Adrenal gland (tissue), 12 donors: ENCODE results near the gene ANO2. TPM values are rescaled to one million over a fixed set of nuclear protein-coding genes. Genes with fewer than 3 reads are reported as not detected.

Source experiments
- DNase-seq, 7 donors: peaks; one replicate each; pipeline ENCODE4 v3.0.0-alpha.2; 2019 to 2020
- H3K27ac ChIP-seq, 5 donors: fragments of 200-600 bp; sonication (generic) in 4 of 5; 1 replicate in 3 of 5; 2 replicates in 2 of 5; pipeline versions ENCODE4 v1.5.1 to v1.8.0; 2016 to 2020; ENCODE audit warnings: mild to moderate bottlenecking in 1 of 5
- H3K27me3 ChIP-seq: fragments of 200-600 bp; 2 replicates; pipeline ENCODE4 v1.8.0; 2021
- H3K36me3 ChIP-seq, 2 donors: fragments of 200-600 bp; replicated peaks in 1 of 2; 1 replicate in 1 of 2; 2 replicates in 1 of 2; pipeline versions ENCODE4 v1.5.1 to v1.8.0; 2018 to 2022
- H3K4me1 ChIP-seq, 2 donors: fragments of 200-600 bp; replicated peaks in 1 of 2; 1 replicate in 1 of 2; 2 replicates in 1 of 2; pipeline versions ENCODE4 v1.5.1 to v1.8.0; 2018 to 2021
- H3K4me3 ChIP-seq, 4 donors: fragments of 200-600 bp; sonication (generic) in 3 of 4; one replicate each; pipeline ENCODE4 v1.5.1; 2016 to 2018
- H3K9me3 ChIP-seq, 3 donors: fragments of 200-600 bp; sonication (generic) in 1 of 3; replicated peaks in 1 of 3; 1 replicate in 2 of 3; 2 replicates in 1 of 3; pipeline versions ENCODE4 v1.5.1 to v1.8.0; 2016 to 2021
- POLR2A ChIP-seq, 2 donors: fragments of 450-650 bp; IDR thresholded peaks; one replicate each; pipeline ENCODE4 v1.6.1; 2017; ENCODE audit warnings: antibody characterized with exemption in 2 of 2, mild to moderate bottlenecking in 2 of 2, moderate library complexity in 1 of 2
- WGBS, 4 donors: extraction: QIAGEN DNeasy Blood & Tissue Kit in 2 of 4; methylation state at CpG; one replicate each; pipeline versions ENCODE4 v1.1.5 to v1.1.7; 2013 to 2017; 5-methylcytosine and 5-hydroxymethylcytosine counted together
- intact Hi-C, 2 donors: fragments of 100-400 bp; cut with DNase I; formaldehyde crosslinking; loops; one replicate each; pipeline versions ENCODE4 v1.14.1 to v1.15.0; 2022 to 2023
- polyA plus RNA-seq, 3 donors: library from polyadenylated mRNA; stranded (reverse); fragments of 200-250 nt in 2 of 3; fragments of 350-450 nt in 1 of 3; fragmentation: Illumina TruSeq in 1 of 3; extraction: RNeasy Lipid Tissue Mini Kit (QIAGEN cat#74804) in 1 of 3; gene quantifications; one replicate each; pipeline ENCODE4 v1.2.3, GENCODE V29; 2013 to 2014
- total RNA-seq, 9 donors: library from RNA; depleted of rRNA in 4 of 9; stranded (reverse); fragments of >200 nt in 4 of 9; fragments of 120-200 nt in 1 of 9; fragmentation: NEBNext Ultra II Directional in 1 of 9; extraction: Animal tissue kit (Norgen Biotek cat#: 25700) in 1 of 9; gene quantifications; one replicate each; pipeline versions ENCODE4 v1.1.0 to v1.2.4, GENCODE V29; 2013 to 2023
- TF ChIP-seq, protein P1 (sequence below), 6 experiments: fragments of 450-650 bp in 4 of 6; fragments of 200-600 bp in 2 of 6; sonication (generic) in 1 of 6; IDR thresholded peaks; 1 replicate in 5 of 6; 2 replicates in 1 of 6; pipeline versions ENCODE4 v1.5.1 to v1.8.0; 2016 to 2021; ENCODE audit warnings: antibody characterized with exemption in 6 of 6, mild to moderate bottlenecking in 2 of 6, moderate library complexity in 1 of 6
- donor health status: healthy with polysubstance abuse.
- donor health status: Bipolar disorder and iron deficiency.
- donor health status: DM: yes; HTN: yes; CAD: no.
- donor health status: DM: no; HTN: no; CAD: no.
- donor health status: DM: no; HTN: no; CAD: no.
- donor health status: DM: yes; HTN: yes; CAD: no.

ANO2 gene
- total and polyA plus RNA-seq, 12 donors, result 0.17 to 1.8 (median 0.88) TPM; not detected in 1

DNA sequence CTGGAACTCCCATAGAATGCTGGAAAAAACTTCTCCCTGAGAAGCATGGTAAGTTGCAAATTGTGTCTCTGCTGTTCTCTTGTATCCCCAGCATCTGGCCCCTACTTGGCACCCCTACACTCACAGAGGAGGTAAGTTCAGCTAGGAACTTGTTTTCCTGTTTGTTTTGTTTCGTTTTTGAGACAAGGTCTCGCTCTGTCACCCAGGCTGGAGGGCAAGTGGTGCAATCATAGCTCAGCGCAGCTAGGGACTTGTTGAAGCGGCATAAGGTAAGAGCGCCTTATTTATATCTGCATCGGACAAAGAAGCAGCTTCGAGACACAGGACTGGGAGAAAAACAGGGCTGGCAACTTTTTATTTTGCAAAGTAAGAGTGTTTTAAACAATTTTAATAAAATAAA, 18.5 kb upstream of the ANO2 start:
- H3K27me3 ChIP-seq, result no peaks in the 10 kb centered on the region
- H3K4me1 ChIP-seq, result no peaks in the 10 kb centered on the region
- intact Hi-C loops, result no loop called here
- H3K27ac ChIP-seq, result no peak overlapping the region
- DNase-seq, result no peak
- 76 to 83% (median 80%) methylated on average over 7 of the region's 7 CpGs for WGBS, 4 donors
- H3K9me3 ChIP-seq, result no peaks in the 10 kb centered on the region
- no peak overlapping the region for H3K4me3 ChIP-seq
- no peaks in the 10 kb centered on the region for H3K36me3 ChIP-seq
- TF ChIP-seq, protein P1, sequence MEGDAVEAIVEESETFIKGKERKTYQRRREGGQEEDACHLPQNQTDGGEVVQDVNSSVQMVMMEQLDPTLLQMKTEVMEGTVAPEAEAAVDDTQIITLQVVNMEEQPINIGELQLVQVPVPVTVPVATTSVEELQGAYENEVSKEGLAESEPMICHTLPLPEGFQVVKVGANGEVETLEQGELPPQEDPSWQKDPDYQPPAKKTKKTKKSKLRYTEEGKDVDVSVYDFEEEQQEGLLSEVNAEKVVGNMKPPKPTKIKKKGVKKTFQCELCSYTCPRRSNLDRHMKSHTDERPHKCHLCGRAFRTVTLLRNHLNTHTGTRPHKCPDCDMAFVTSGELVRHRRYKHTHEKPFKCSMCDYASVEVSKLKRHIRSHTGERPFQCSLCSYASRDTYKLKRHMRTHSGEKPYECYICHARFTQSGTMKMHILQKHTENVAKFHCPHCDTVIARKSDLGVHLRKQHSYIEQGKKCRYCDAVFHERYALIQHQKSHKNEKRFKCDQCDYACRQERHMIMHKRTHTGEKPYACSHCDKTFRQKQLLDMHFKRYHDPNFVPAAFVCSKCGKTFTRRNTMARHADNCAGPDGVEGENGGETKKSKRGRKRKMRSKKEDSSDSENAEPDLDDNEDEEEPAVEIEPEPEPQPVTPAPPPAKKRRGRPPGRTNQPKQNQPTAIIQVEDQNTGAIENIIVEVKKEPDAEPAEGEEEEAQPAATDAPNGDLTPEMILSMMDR (IDR thresholded peaks at IDR 0.05), result no peak
- no peak for TF ChIP-seq POLR2A (IDR thresholded peaks at IDR 0.05)

DNA sequence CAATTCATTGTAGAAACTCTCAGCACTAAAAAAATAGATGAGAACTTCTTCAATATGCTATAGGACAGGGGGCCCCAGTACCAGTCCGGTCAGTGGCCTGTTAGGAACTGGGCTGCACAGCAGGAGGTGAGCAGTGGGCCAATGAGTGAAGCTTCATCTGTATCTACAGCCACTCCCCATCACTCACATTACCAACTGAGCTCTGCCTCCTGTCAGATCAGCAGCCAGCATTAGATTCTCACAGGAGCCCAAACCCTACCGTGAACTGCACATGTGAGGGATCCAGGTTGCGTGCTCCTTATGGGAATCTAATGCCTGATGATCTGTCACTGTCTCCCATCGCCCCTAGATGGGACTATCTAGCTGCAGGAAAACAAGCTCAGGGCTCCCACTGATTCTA, 15.7 kb upstream of the ANO2 start:
- H3K4me3 ChIP-seq, result no peak overlapping the region
- TF ChIP-seq POLR2A (IDR thresholded peaks at IDR 0.05), result no peak
- TF ChIP-seq, protein P1 (IDR thresholded peaks at IDR 0.05), result no peak
- DNase-seq, result no peak
- 76 to 87% (median 85%) methylated on average over 3 to 4 of the region's 4 CpGs for WGBS, 4 donors
- H3K9me3 ChIP-seq, result no peaks in the 10 kb centered on the region
- no peaks in the 10 kb centered on the region for H3K27me3 ChIP-seq
- intact Hi-C loops, result no loop called here
- H3K4me1 ChIP-seq, result no peaks in the 10 kb centered on the region
- no peak overlapping the region for H3K27ac ChIP-seq
- H3K36me3 ChIP-seq, result no peaks in the 10 kb centered on the region

DNA sequence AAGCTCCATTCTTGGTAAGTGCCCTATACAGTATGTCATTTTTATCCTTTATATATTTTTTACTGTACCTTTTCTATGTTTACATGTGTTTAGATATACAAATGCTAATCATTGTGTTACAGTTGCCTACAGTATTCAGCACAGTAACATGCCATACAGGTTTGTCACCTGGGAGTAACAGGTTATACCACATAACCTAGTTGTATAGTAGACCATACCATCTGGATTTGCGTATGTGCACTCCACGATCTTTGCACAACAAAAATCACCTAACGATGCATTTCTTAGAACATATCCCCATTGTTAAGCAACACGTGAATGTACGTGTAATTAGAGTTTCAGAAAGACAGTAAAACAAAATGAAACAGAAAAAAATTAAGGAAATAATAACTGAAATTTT, 11.9 kb upstream of the ANO2 start:
- no peak overlapping the region for H3K27ac ChIP-seq

DNA sequence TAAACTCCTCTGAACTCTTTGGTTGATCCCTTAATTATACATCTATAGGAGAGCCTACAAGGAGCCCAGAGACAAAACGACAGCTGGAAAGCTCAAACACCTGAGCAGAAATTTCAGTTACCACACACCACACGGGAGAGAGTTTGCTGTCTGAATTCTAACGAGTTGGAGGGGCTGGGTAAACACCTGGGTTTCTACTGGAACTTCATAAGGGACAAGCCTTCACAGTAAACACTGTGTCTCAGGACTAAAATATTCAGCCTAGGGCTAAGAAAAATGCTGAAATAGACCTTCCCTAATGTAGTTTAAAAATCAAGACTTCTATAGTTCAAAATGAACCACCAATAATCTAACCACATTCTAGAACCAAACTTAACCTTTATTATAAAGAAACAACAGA, 9.6 kb upstream of the ANO2 start:
- intact Hi-C loops, result no loop called here
- H3K36me3 ChIP-seq, result no peaks in the 10 kb centered on the region

More for the DNA sequence above, 11.9 kb upstream of the ANO2 start:
- Histone ChIP-seq H3K4me3 (no peak overlapping the region), H3K27me3 (peaks cover 6% of the 10 kb centered on the region), H3K9me3 (no peaks in the 10 kb centered on the region), H3K36me3 (no peaks in the 10 kb centered on the region), H3K4me1 (no peaks in the 10 kb centered on the region)
- intact Hi-C loops, result no loop called here
- DNase-seq, result no peak
- no peak for TF ChIP-seq POLR2A (IDR thresholded peaks at IDR 0.05)
- TF ChIP-seq, protein P1 (IDR thresholded peaks at IDR 0.05), result no peak
- 83 to 91% (median 88%) methylated on average over 5 of the region's 5 CpGs for WGBS, 4 donors

More for the DNA sequence above, 9.6 kb upstream of the ANO2 start:
- WGBS, 4 donors, result 16 to 44% (median 24%) methylated on average over 3 of the region's 3 CpGs
- Histone ChIP-seq H3K27ac (no peak overlapping the region), H3K4me3 (no peak overlapping the region), H3K9me3 (no peaks in the 10 kb centered on the region), H3K4me1 (no peaks in the 10 kb centered on the region), H3K27me3 (peaks cover 10% of the 10 kb centered on the region)
- DNase-seq, result no peak
- TF ChIP-seq POLR2A (IDR thresholded peaks at IDR 0.05), result no peak
- TF ChIP-seq, protein P1 (IDR thresholded peaks at IDR 0.05), result no peak
